ENCODE measurements around the gene WDR62. TPM values are rescaled to one million over a fixed set of nuclear protein-coding genes. Genes with fewer than 3 reads are reported as not detected.

Gene WDR62
- total RNA-seq, 1 experiment from 2014 or later: 30.0 TPM

- Histone ChIP-seq H3K4me2 (ENCODE audit: insufficient read depth, insufficient read length, low read length) (no peak overlapping the region), H2AK5ac (ENCODE audit: insufficient read length, low read length) (no peak overlapping the region), H2BK12ac (ENCODE audit: insufficient read length, low read depth, low read length) (no peak overlapping the region), H3K14ac (ENCODE audit: insufficient read depth, low read length) (no peak overlapping the region), H3K27me3 (ENCODE audit: insufficient read depth, low read length) (no peaks in the 10 kb centered on the region), H3K79me2 (ENCODE audit: insufficient read depth, low read length) (no peaks in the 10 kb centered on the region), H3K9me3 (ENCODE audit: control insufficient read depth, low read depth, low read length) (no peaks in the 10 kb centered on the region), H3K56ac (ENCODE audit: insufficient read length, low read depth, low read length) (no peak overlapping the region), H3K23ac (ENCODE audit: insufficient read length, low read depth, low read length) (no peak overlapping the region), H4K8ac (replicated peaks; ENCODE audit: insufficient read length, low read depth, low read length) (no peak overlapping the region), H4K20me1 (ENCODE audit: control insufficient read depth, insufficient read depth, insufficient read length) (no peaks in the 10 kb centered on the region), H3T11ph (ENCODE audit: low read length) (no peak overlapping the region), H4K5ac (ENCODE audit: insufficient read length, low read depth, low read length) (no peak overlapping the region), H2BK20ac (ENCODE audit: low read depth, low read length, poor library complexity, severe bottlenecking) (no peak overlapping the region), H2BK5ac (ENCODE audit: insufficient read length, low read length) (no peak overlapping the region), H3K4me1 (ENCODE audit: insufficient read depth, low read length) (no peaks in the 10 kb centered on the region; the same call in 1 of the 2 replicates), H3K23me2 (ENCODE audit: insufficient read length, low read depth, low read length, poor library complexity, severe bottlenecking) (peaks cover 12% of the 10 kb centered on the region), H2BK120ac (ENCODE audit: low read depth, low read length, poor library complexity, severe bottlenecking) (no peak overlapping the region), H2BK15ac (ENCODE audit: low read depth, low read length) (no peak overlapping the region), H4K91ac (ENCODE audit: insufficient read length, low read depth, low read length) (no peak overlapping the region), H3K4ac (ENCODE audit: low read depth, low read length) (no peak overlapping the region), H3K27ac (ENCODE audit: insufficient read length, low read depth, low read length) (no peak overlapping the region), H3K9ac (ENCODE audit: extremely low read depth, insufficient read length, low read length) (no peak overlapping the region), H3K79me1 (ENCODE audit: insufficient read depth, low read depth, low read length, poor library complexity, severe bottlenecking) (no peaks in the 10 kb centered on the region), H3K18ac (ENCODE audit: insufficient read length, low read depth, low read length) (no peak overlapping the region), H2AFZ (ENCODE audit: low read length) (no peak overlapping the region)
- Mint-ChIP-seq H3K27me3 (ENCODE audit: low read depth) (peaks cover 12% of the 10 kb centered on the region), H3K36me3 (ENCODE audit: insufficient read depth in 1 of 3, low read depth in 3 of 3) (peaks cover 2 to 24% (median 22%) of the 10 kb centered on the region in 3 experiments; a peak in 6 of 7 replicates), H3K4me1 (peaks cover 4 to 7% of the 10 kb centered on the region in 2 experiments; a peak in 3 of 4 replicates), H3K27ac (no peak overlapping the region; a peak in 2 of 7 replicates), H3K4me3 (no peak overlapping the region), H3K9me3 (no peaks in the 10 kb centered on the region; a peak in 2 of 5 replicates)
- no CpG with 5 or more reads among the region's 8 CpGs for WGBS (ENCODE audit: extremely low coverage, insufficient read length, low lambda C conversion rate)
- DNase-seq: no peak
- TF ChIP-seq, protein P1, sequence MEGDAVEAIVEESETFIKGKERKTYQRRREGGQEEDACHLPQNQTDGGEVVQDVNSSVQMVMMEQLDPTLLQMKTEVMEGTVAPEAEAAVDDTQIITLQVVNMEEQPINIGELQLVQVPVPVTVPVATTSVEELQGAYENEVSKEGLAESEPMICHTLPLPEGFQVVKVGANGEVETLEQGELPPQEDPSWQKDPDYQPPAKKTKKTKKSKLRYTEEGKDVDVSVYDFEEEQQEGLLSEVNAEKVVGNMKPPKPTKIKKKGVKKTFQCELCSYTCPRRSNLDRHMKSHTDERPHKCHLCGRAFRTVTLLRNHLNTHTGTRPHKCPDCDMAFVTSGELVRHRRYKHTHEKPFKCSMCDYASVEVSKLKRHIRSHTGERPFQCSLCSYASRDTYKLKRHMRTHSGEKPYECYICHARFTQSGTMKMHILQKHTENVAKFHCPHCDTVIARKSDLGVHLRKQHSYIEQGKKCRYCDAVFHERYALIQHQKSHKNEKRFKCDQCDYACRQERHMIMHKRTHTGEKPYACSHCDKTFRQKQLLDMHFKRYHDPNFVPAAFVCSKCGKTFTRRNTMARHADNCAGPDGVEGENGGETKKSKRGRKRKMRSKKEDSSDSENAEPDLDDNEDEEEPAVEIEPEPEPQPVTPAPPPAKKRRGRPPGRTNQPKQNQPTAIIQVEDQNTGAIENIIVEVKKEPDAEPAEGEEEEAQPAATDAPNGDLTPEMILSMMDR (conservative IDR thresholded peaks at IDR 0.05): no peak
Observed at GRCh38 chr19:36030264-36031148, 24.2 kb upstream of the WDR62 start.

Data from H9 (cell line).